ENCODE results near the gene RELA. TPM values are rescaled to one million over a fixed set of nuclear protein-coding genes. Genes with fewer than 3 reads are reported as not detected.

RELA gene
- polyA plus RNA-seq, 3 donors, result 21.3 to 67.9 (median 30.9) TPM

- Histone ChIP-seq H3K4me1 (ENCODE audit: control insufficient read depth in 1 of 2, insufficient read depth in 2 of 2, low read length in 2 of 2) (peaks cover 0 to 4% of the 10 kb centered on the region in 2 donors), H2AFZ (ENCODE audit: insufficient read depth, low read depth, low read length, poor library complexity, severe bottlenecking) (no peak overlapping the region), H4K20me1 (ENCODE audit: insufficient read depth, low read length) (no peaks in the 10 kb centered on the region), H3K9me3 (replicated peaks in 1 of 2; ENCODE audit: control insufficient read depth in 1 of 2, insufficient read depth in 1 of 2, low read length in 2 of 2) (no peaks in the 10 kb centered on the region), H3K79me2 (ENCODE audit: insufficient read depth, low read length) (no peaks in the 10 kb centered on the region), H3K9ac (ENCODE audit: insufficient read depth, low read length, poor library complexity, severe bottlenecking) (no peak overlapping the region), H3K36me3 (replicated peaks in 1 of 2; ENCODE audit: control insufficient read depth in 1 of 2, insufficient read depth in 2 of 2, low read length in 2 of 2) (no peaks in the 10 kb centered on the region), H3K27ac (ENCODE audit: low read depth in 1 of 2, low read length in 2 of 2) (no peak overlapping the region), H3K4me2 (replicated peaks; ENCODE audit: extremely low read depth, low read length, poor library complexity, severe bottlenecking) (no peak overlapping the region), H3K4me3 (replicated peaks in 1 of 3; ENCODE audit: low read depth in 2 of 3, low read length in 3 of 3) (no peak overlapping the region), H3K27me3 (ENCODE audit: control insufficient read depth in 2 of 2, insufficient read depth in 2 of 2, low read length in 2 of 2) (no peaks in the 10 kb centered on the region)
- Mint-ChIP-seq H3K27ac (no peak overlapping the region), H3K27me3 (ENCODE audit: low read depth in 3 of 3) (peaks cover 0 to 3% (median 3%) of the 10 kb centered on the region in 3 donors), H3K4me3 (no peak overlapping the region), H3K9me3 (peaks cover 0 to 3% (median 0%) of the 10 kb centered on the region in 7 donors), H3K36me3 (no peaks in the 10 kb centered on the region), H3K4me1 (peaks cover 6% of the 10 kb centered on the region)
- no peak for DNase-seq
- intact Hi-C loops (cut with micrococcal nuclease), result loop anchor here in 1 of 2 donors (10.0 kb wide), 1 partner anchor 77 kb away; no protein-coding TSS in a partner anchor
- TF ChIP-seq, protein P1, sequence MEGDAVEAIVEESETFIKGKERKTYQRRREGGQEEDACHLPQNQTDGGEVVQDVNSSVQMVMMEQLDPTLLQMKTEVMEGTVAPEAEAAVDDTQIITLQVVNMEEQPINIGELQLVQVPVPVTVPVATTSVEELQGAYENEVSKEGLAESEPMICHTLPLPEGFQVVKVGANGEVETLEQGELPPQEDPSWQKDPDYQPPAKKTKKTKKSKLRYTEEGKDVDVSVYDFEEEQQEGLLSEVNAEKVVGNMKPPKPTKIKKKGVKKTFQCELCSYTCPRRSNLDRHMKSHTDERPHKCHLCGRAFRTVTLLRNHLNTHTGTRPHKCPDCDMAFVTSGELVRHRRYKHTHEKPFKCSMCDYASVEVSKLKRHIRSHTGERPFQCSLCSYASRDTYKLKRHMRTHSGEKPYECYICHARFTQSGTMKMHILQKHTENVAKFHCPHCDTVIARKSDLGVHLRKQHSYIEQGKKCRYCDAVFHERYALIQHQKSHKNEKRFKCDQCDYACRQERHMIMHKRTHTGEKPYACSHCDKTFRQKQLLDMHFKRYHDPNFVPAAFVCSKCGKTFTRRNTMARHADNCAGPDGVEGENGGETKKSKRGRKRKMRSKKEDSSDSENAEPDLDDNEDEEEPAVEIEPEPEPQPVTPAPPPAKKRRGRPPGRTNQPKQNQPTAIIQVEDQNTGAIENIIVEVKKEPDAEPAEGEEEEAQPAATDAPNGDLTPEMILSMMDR (IDR thresholded peaks at IDR 0.05), result no peak
- no CpG with 5 or more reads among the region's 1 CpG for WGBS (ENCODE audit: insufficient coverage)
Observed at GRCh38 chr11:65701686-65702085, 39.0 kb upstream of the RELA start.

DNA sequence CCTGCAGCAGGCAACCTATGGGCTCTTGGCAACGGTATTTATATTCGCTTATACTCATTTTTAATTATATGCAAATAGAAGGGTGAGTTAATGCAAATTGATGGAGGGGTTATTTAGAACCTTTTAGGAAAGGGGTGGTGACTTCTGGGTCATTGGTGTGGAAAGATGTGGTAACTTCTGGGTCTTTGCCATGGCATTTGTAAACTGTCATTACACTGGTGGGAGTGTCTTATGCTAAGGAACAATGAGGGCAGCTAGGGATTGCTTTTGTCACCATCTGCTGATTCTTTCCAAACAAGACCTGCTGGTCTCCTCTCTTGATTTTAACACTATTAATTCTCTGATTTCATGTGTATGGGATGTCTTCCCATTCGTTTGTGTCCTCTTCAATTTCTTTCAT is 37.7 kb upstream of the RELA start:
- H2AFZ ChIP-seq (ENCODE audit: insufficient read depth, low read depth, low read length, poor library complexity, severe bottlenecking), result no peak overlapping the region
- no peak overlapping the region for H3K27ac Mint-ChIP-seq
- H3K27ac ChIP-seq (ENCODE audit: low read depth in 1 of 2, low read length in 2 of 2), result no peak overlapping the region
- TF ChIP-seq, protein P1 (IDR thresholded peaks at IDR 0.05), result no peak
- H3K36me3 Mint-ChIP-seq, result no peaks in the 10 kb centered on the region
- no peak for DNase-seq
- H4K20me1 ChIP-seq (ENCODE audit: insufficient read depth, low read length), result no peaks in the 10 kb centered on the region
- H3K4me1 ChIP-seq (ENCODE audit: control insufficient read depth in 1 of 2, insufficient read depth in 2 of 2, low read length in 2 of 2), result no peaks in the 10 kb centered on the region
- no peak overlapping the region for H3K4me2 ChIP-seq (replicated peaks; ENCODE audit: extremely low read depth, low read length, poor library complexity, severe bottlenecking)
- H3K9me3 ChIP-seq (replicated peaks in 1 of 2; ENCODE audit: control insufficient read depth in 1 of 2, insufficient read depth in 1 of 2, low read length in 2 of 2), result no peaks in the 10 kb centered on the region
- no peak overlapping the region for H3K4me3 ChIP-seq (replicated peaks in 1 of 3; ENCODE audit: low read depth in 2 of 3, low read length in 3 of 3)
- no peak overlapping the region for H3K4me3 Mint-ChIP-seq
- no peaks in the 10 kb centered on the region for H3K36me3 ChIP-seq (replicated peaks in 1 of 2; ENCODE audit: control insufficient read depth in 1 of 2, insufficient read depth in 2 of 2, low read length in 2 of 2)
- peaks cover 6% of the 10 kb centered on the region for H3K4me1 Mint-ChIP-seq
- no peaks in the 10 kb centered on the region for H3K27me3 ChIP-seq (ENCODE audit: control insufficient read depth in 2 of 2, insufficient read depth in 2 of 2, low read length in 2 of 2)
- WGBS (ENCODE audit: insufficient coverage), result no CpG with 5 or more reads among the region's 3 CpGs
- peaks cover 0 to 3% (median 1%) of the 10 kb centered on the region in 3 donors for H3K27me3 Mint-ChIP-seq (ENCODE audit: low read depth in 3 of 3)
- no peaks in the 10 kb centered on the region for H3K79me2 ChIP-seq (ENCODE audit: insufficient read depth, low read length)
- intact Hi-C loops (cut with micrococcal nuclease), result loop anchor here in 1 of 2 donors (10.0 kb wide), 1 partner anchor 76 kb away; no protein-coding TSS in a partner anchor
- H3K9ac ChIP-seq (ENCODE audit: insufficient read depth, low read length, poor library complexity, severe bottlenecking), result no peak overlapping the region
- H3K9me3 Mint-ChIP-seq, result peaks cover 0 to 3% (median 0%) of the 10 kb centered on the region in 7 donors

All from CD14-positive monocyte (primary cell).